Body of pancreas (tissue), 4 donors: ENCODE results near the gene CAPZB. TPM values are rescaled to one million over a fixed set of nuclear protein-coding genes. Genes with fewer than 3 reads are reported as not detected.

Experiments
- ATAC-seq: fragments of 150-250 bp; one replicate; pipeline ENCODE4 v1.9.1; 2016
- DNase-seq, 4 donors: peaks; one replicate each; pipeline ENCODE4 v3.0.0-alpha.2; 2019
- H3K27ac ChIP-seq, 4 donors: fragments of 200-600 bp; sonication (generic); 1 replicate in 3 of 4; 2 replicates in 1 of 4; pipeline versions ENCODE4 v1.5.1 to v1.6.1; 2016 to 2019; ENCODE audit warnings: mild to moderate bottlenecking in 1 of 4, mixed read lengths in 1 of 4, moderate library complexity in 1 of 4
- H3K27me3 ChIP-seq, 2 donors: fragments of 200-600 bp; sonication (generic); one replicate each; pipeline ENCODE4 v1.6.0; 2016; ENCODE audit warnings: mild to moderate bottlenecking in 1 of 2
- H3K36me3 ChIP-seq, 2 donors: fragments of 200-600 bp; sonication (generic); replicated peaks in 1 of 2; 2 replicates each; pipeline ENCODE4 v1.5.1; 2016; ENCODE audit warnings: low read depth in 2 of 2; ENCODE audit not compliant: insufficient read depth in 1 of 2
- H3K4me1 ChIP-seq: fragments of 200-600 bp; sonication (generic); one replicate; pipeline ENCODE4 v1.6.0; 2016
- H3K4me3 ChIP-seq, 2 donors: fragments of 200-600 bp; sonication (generic); 1 replicate in 1 of 2; 2 replicates in 1 of 2; pipeline ENCODE4 v1.5.1; 2016 to 2019
- H3K9me3 ChIP-seq, 3 donors: fragments of 200-600 bp; sonication (generic); 1 replicate in 2 of 3; 2 replicates in 1 of 3; pipeline ENCODE4 v1.5.1; 2016
- CTCF ChIP-seq, 7 experiments: fragments of 450-650 bp in 4 of 7; fragments of 200-600 bp in 3 of 7; sonication (generic) in 3 of 7; IDR thresholded peaks; one replicate each; pipeline ENCODE4 v1.5.1; 2016 to 2019; ENCODE audit warnings: antibody characterized with exemption in 7 of 7
- POLR2A ChIP-seq, 3 donors: fragments of 450-650 bp; IDR thresholded peaks; one replicate each; pipeline ENCODE4 v1.6.1; 2016; ENCODE audit warnings: antibody characterized with exemption in 3 of 3, mild to moderate bottlenecking in 2 of 3
- WGBS, 2 donors: methylation state at CpG; one replicate each; pipeline ENCODE4 v1.1.5; 2017; 5-methylcytosine and 5-hydroxymethylcytosine counted together
- intact Hi-C: fragments of 100-400 bp; cut with DNase I; formaldehyde crosslinking; loops from one replicate; pipeline ENCODE4 v1.15.1; 2023
- total RNA-seq, 2 donors: library from RNA; depleted of rRNA; stranded (reverse); fragments of >200 nt; gene quantifications; one replicate each; pipeline ENCODE4 v1.1.0, GENCODE V29; 2016

The CAPZB gene
- total RNA-seq, 2 donors from 2014 or later: 35.5 to 54.1 TPM

DNA sequence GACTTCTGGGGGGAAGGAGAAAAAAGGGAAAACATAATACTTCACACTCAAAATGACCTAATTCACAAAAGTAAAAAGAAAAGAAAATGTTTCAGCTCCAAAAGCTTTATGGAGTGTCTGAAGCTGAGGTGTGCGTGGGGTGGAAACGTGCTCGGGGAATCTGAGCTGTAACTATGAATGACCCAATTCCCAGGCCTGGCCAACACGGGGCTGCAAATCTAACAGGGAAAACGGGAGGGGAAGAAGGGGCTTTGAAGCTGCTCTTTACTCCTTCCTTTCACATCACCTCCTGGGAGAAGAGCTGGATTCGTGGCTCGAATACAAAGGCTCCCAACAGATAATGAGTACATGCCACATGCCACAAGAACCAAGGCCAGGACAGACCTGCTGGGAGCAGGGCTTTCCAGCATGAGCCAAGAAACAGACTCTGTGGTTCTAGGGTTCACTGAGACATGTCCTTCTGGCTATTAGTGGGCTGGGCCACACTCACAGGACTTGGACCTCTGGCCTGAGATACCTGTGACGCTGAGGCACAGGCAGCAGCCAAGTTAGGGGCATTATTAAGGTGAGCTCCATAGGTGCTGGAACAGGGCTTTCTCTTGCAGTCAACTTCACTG, 121.7 kb downstream of the CAPZB start:
- no peak overlapping the region for H3K27ac ChIP-seq
- DNase-seq: no peak

DNA sequence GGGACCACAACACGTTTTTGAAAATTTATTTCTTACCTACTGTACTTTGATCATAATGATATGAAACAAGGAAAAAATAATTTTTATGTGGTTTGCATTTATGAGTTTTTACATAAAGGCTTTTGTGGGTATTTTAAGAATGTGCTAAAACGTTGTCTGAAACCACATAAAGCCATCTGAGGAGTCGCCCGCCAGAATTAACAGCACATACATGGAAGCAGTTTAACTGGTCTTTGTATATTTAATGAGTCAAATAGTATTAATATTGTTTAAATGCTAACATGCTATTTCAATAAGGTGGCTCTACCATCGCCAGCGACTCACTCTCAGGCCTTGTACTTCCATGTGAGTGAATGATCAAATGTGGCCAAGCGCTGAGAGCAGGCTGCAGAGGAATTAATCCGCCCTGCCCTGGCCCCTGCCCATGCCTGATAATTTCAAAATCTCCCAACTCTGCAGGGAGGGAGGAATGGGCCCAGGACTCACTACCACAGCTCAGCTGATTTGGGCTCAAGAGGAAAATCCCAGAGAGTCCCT, 123.7 kb downstream of the CAPZB start:
- H3K36me3 ChIP-seq: no peaks in the 10 kb centered on the region
- TF ChIP-seq POLR2A (IDR thresholded peaks at IDR 0.05): no peak
- H3K27ac ChIP-seq: no peak overlapping the region
- DNase-seq: no peak
- intact Hi-C loops: no loop called here
- WGBS, 2 donors: 86 to 88% methylated on average over 8 of the region's 8 CpGs
- no peak for ATAC-seq
- H3K9me3 ChIP-seq: no peaks in the 10 kb centered on the region
- H3K4me1 ChIP-seq: no peaks in the 10 kb centered on the region
- H3K27me3 ChIP-seq: no peaks in the 10 kb centered on the region
- H3K4me3 ChIP-seq: no peak overlapping the region

More for the DNA sequence above, 121.7 kb downstream of the CAPZB start:
- no peak for TF ChIP-seq POLR2A (IDR thresholded peaks at IDR 0.05)
- TF ChIP-seq CTCF (IDR thresholded peaks at IDR 0.05): no peak
- H3K4me3 ChIP-seq: no peak overlapping the region
- ATAC-seq: no peak
- intact Hi-C loops: no loop called here
- no peaks in the 10 kb centered on the region for H3K27me3 ChIP-seq
- no peaks in the 10 kb centered on the region for H3K4me1 ChIP-seq
- H3K36me3 ChIP-seq: no peaks in the 10 kb centered on the region
- 75 to 89% methylated on average over 8 of the region's 8 CpGs for WGBS, 2 donors
- H3K9me3 ChIP-seq: no peaks in the 10 kb centered on the region

DNA sequence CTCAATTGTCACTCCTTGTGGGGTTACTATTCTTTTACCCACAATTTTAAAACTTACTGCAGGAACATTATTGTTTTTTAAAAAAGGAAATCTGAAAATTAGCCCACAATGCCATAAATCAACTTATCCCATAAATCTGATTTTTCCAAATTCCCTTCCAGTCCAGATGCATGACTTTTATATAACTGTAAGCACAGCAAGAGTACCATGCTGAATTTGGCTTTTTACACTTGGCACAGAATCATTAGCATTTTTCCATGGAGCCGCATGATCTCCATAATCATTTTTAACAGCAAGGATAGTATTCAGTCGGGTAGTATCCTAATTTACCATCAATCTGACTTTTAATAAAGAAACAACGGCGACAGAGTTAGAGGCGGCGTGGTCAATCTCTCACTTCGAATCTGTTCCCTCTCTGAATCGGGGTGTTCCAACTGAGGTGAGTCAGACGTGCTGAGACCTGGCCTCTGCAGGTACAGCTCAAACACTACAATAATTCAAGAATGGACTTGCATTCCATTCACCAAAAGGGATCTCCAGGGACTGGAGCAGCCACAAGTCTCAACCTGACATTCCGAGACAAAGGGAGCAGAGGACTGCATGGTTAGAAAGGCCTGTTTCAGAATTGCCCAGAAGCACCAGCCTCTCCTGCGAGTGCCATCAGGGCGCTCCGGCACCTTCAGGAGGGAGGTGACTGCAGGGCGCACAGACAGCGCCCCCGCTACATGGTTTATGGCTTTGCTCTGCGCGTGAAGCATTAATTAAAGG, 124.3 kb downstream of the CAPZB start:
- intact Hi-C loops: no loop called here
- Histone ChIP-seq H3K27ac (no peak overlapping the region), H3K27me3 (no peaks in the 10 kb centered on the region), H3K9me3 (no peaks in the 10 kb centered on the region), H3K36me3 (peaks cover 0 to 4% of the 10 kb centered on the region in 2 donors), H3K4me3 (no peak overlapping the region), H3K4me1 (no peaks in the 10 kb centered on the region)
- TF ChIP-seq POLR2A (IDR thresholded peaks at IDR 0.05): no peak
- no peak for TF ChIP-seq CTCF (IDR thresholded peaks at IDR 0.05)
- no peak for DNase-seq
- 88 to 93% methylated on average over 18 of the region's 18 CpGs for WGBS, 2 donors
- no peak for ATAC-seq

DNA sequence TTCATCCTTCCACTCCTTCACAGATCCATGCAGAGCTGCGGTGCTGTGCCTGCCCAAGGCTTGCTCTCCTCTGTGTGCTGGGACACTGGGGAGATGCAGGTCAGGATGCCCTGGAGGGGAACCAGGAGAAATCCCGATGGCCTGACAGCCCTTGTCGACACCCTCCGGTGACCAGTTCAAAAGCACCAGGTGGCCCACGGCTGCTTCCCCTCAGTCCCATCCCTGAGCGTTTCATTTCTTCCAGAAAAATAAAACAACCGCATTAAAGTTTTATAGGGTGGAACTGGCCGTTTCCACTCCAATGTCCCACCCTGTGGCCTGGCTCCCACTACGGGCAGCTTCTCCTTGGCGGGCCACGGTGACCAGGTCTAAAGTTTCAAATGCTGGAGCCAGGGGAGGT, 124.9 kb downstream of the CAPZB start:
- peaks cover 0 to 10% of the 10 kb centered on the region in 2 donors for H3K36me3 ChIP-seq
- DNase-seq (no peak), ATAC-seq (no peak)
- H3K4me1 ChIP-seq: no peaks in the 10 kb centered on the region
- no peaks in the 10 kb centered on the region for H3K27me3 ChIP-seq
- H3K4me3 ChIP-seq: no peak overlapping the region
- H3K9me3 ChIP-seq: no peaks in the 10 kb centered on the region
- intact Hi-C loops: no loop called here
- no peak overlapping the region for H3K27ac ChIP-seq
- 78 to 95% methylated on average over 11 of the region's 11 CpGs for WGBS, 2 donors
- TF ChIP-seq CTCF (IDR thresholded peaks at IDR 0.05) (no peak), POLR2A (IDR thresholded peaks at IDR 0.05) (no peak)

- Histone ChIP-seq H3K4me3 (no peak overlapping the region), H3K9me3 (no peaks in the 10 kb centered on the region), H3K27me3 (no peaks in the 10 kb centered on the region), H3K27ac (no peak overlapping the region), H3K36me3 (peaks cover 0 to 11% of the 10 kb centered on the region in 2 donors), H3K4me1 (no peaks in the 10 kb centered on the region)
- ATAC-seq (no peak), DNase-seq (no peak)
- TF ChIP-seq CTCF (IDR thresholded peaks at IDR 0.05): no peak
- no peak for TF ChIP-seq POLR2A (IDR thresholded peaks at IDR 0.05)
- 70 to 80% methylated on average over 6 of the region's 6 CpGs for WGBS, 2 donors
- intact Hi-C loops: no loop called here
Observed at GRCh38 chr1:19360016-19360415, 125.3 kb downstream of the CAPZB start.
